GM15510 (cell line): Measurements from ENCODE around the gene RPS6KB1.

Source experiments
- POLR2A ChIP-seq: IDR thresholded peaks from 3 replicates; pipeline ENCODE4 v1.6.1; 2011; ENCODE audit warnings: borderline replicate concordance; ENCODE audit not compliant: insufficient read length; ENCODE audit errors: extremely low read depth

The RPS6KB1 gene

DNA sequence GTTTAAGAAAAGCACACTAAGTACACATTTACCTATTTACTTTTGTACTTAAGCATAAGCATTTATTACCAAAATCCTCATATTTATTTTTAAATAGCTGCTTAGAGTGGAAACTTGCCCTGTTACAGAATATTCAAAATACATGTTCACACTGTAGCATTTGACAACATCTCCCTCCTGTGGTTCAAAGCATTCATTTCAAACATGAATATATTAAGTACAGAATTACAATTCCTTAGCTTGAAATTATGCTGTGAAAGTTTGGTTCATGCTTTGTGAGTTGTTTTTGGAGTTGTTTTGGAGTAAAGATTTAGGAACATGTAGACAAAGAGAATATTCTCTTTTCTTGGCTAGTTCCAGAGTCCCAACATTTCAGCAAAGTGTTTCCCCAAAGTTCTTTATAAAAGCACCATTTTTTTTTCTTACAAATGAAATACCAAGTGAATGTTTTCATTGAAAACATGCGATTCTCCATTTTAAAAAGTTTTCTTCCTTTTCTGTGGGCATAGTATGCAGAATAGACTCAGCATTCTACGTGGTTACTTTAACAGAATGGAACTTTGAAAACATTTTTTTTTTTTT lies 33.4 kb upstream of the RPS6KB1 start:
- TF ChIP-seq POLR2A, result no peak

DNA sequence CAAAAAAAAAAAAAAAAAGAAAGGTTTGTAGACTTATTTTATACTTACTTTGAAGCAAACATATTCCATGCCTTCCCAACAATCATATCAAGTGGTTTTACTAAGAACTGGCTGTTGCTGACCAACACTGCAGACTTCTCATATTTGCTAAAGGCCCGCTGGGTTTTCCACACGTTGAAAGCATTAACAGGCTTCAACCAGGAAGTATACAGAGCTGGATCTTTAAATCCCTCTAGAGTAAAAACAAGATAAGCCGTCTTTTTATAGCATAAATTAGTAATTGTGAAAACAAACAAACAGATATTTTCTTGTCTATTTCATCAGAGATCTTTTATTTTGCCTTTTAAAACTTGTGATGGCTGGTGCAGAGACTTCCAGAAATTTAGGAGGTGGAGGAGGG lies 29.3 kb upstream of the RPS6KB1 start:
- TF ChIP-seq POLR2A, result no peak

GRCh38 chr17:59869941-59870218 lies 23.0 kb upstream of the RPS6KB1 start:
- TF ChIP-seq POLR2A, result no peak

DNA sequence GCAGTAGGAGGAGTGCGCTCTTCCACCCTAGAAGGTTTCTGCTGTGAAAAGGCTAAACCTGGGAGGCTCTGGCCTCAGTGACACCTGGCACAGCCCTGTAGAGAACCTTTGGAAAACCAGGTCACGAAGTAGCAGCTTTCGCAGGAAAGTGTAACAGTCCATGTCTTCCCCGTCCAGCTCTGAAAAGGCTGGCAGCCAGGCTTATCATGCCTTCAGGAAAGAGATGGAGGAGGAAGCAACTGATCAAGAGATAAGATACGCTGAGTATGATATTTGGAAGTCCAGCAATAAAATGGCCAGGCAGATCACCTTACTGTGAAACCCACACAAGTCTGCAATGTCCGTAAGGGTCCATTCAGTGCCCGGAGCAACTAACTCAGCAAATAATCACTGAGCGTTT lies 22.4 kb upstream of the RPS6KB1 start:
- TF ChIP-seq POLR2A, result no peak

DNA sequence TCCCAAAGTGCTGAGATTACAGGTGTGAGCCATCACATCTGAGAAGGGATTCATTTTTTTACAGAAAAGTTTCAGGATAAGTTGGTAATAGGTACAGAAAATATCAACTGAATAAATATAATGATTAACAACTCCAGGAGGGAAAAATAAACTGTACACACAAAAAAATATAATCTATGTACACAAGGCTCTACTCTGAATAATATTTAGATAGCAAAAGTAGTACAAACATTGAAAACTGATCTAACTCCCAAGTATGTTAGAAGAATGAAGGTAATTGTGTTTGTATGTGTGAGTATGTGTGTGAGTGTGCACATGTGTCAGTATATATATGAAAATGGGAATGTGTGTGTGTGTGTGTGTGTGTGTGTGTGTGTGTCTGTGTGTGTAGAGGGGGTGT lies 20.6 kb upstream of the RPS6KB1 start:
- no peak for TF ChIP-seq POLR2A

GRCh38 chr17:59874376-59874775 lies 18.5 kb upstream of the RPS6KB1 start:
- TF ChIP-seq POLR2A, result no peak

DNA sequence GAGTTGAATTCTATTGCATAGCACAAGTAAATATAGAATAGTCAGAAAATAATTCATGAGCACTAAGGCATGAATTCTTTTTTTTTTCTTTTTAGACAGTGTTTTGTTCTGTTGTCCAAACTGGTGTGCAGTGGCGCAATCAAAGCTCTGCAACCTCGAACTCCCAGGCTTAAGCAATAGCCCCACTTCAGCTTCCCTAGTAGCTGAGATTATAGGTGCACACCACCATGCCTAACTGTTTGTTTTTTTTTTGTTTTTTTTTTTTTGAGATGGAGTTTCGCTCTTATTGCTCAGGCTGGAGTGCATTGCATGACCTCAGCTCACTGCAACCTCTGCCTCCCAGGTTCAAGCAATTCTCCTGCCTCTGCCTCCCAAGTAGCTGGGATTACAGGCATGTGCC lies 16.8 kb upstream of the RPS6KB1 start:
- TF ChIP-seq POLR2A, result no peak

- TF ChIP-seq POLR2A, result no peak
These were observed 15.0 kb upstream of the RPS6KB1 start for GRCh38 chr17:59877965-59878364.

- TF ChIP-seq POLR2A, result no peak
These were observed 14.3 kb upstream of the RPS6KB1 start for GRCh38 chr17:59878624-59879023.

GRCh38 chr17:59884861-59885260 lies 8.1 kb upstream of the RPS6KB1 start:
- TF ChIP-seq POLR2A, result no peak

DNA sequence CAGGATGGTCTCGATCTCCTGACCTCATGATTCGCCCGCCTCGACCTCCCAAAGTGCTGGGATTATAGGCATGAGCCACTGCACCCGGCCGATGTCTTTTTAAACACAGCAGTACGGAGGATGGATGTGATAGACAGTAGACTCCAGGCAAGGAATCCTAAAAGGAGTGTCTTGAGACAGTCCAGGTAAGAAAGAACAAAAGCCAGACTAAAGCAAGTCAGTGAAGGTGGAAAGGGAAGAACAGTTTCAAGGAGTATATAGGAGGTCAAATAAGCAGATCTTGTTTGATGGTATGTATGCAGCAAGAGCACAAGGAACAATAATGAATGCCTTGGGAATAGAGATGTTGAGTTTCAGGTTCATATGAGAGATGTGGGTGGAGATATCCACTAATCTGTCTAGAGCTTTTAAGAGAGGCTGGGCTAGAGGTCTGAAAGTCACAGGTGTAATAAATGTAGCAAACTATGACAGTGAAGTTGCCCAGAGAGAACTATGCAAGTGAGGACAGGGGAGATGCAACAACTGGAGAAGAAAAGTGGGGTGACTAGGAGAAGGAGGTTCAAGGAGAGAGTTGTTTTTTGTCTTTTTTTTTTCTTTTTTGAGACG lies 4.7 kb upstream of the RPS6KB1 start:
- TF ChIP-seq POLR2A, result no peak

DNA sequence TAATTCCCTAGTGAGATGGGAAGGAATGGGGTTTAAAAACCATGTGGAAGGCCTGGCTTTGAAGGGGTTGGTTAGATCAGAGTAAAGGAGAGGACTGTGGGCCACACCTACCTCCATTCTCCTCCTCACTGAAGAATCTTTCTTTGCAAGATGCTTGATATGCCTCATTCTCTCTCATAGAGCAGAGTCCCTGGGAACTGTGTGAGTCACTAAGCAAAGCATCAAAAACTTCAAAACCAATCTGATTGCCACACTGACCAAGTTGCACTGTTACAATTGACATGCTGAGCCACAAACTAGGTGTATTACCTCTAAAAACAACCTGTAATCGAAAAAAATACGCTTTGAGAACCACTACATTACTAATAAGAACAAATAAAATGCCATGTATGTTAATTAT lies 2.2 kb upstream of the RPS6KB1 start:
- no peak for TF ChIP-seq POLR2A

DNA sequence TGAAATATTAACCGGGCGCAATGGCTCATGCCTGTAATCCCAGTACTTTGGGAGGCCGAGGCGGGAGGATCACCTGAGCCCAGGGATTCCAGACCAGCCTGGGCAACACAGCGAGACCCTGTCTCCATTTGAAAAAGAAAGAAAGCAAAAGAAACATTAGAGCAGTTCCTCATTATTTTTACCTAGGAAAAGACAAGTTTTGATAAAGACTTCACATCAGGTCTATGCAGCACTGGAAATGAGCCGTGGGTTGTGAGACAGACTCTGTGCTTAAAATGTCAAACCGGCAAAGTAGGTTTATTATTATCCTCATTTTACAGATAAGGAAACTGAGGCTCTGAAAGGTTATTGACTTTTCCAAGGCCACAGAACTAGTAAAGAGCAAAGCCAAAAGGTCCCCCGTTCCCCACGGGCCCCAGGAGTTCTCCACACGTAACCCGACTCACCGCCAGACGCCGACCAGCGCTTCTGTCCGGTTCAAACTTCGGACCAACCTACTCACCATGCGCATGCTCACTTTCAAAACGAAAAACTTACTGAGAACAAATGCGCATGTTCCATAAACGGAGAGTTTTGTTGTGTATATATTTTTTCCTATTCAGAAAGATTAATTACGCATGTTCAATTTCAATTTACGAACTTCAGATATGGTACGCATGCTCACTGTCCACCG lies 534 bp upstream of the RPS6KB1 start:
- TF ChIP-seq POLR2A, result no peak

GRCh38 chr17:59893676-59894100 lies 767 bp downstream of the RPS6KB1 start:
- no peak for TF ChIP-seq POLR2A

DNA sequence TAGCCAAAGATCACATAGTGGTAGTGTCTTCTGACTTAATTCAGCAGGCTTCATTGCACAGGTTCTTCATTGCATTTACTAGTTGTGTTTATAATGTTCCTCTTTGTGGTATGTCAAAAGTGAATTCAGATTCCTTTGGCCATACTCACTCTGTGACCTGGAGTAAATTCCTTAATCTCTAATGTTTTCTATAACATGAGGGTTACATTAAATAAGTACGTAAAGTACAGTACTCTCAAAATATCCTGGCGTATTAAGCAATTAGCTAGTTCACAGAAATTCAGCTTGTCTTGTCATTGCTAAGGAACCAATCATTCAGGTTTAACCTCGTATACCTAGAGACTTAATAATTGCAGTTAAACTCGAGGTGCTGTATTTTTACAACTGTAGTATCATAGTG lies 4.2 kb downstream of the RPS6KB1 start:
- no peak for TF ChIP-seq POLR2A

- TF ChIP-seq POLR2A, result no peak
These were observed 6.2 kb downstream of the RPS6KB1 start for GRCh38 chr17:59899099-59899498.

DNA sequence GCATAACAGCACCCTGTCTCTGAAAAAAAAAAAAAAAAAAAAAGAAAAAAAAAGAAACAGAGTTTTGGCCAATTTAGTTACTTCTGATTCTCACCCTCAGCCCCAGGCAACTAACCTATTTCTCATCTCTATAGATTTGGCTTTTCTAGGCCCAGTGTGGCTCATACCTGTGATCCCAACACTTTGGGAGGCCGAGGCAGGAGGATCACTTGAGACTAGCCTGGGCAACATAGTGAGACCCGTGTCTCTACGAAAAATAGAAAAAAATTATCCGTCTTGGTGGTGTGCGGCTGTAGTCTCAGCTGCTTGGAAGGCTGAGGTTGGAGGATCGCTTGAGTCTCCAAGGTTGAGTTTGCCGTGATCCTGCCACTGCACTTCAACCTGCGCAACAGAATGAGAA lies 8.7 kb downstream of the RPS6KB1 start:
- no peak for TF ChIP-seq POLR2A

GRCh38 chr17:59903455-59903854 lies 10.5 kb downstream of the RPS6KB1 start:
- TF ChIP-seq POLR2A, result no peak

- no peak for TF ChIP-seq POLR2A
These were observed 14.5 kb downstream of the RPS6KB1 start for GRCh38 chr17:59907467-59907866.
